NCI-H2196 (cell line): Measurements from ENCODE around the gene ANKAR.
"Not testable (repeated sequence)": the region's sequence is repeated elsewhere in the genome, so short reads cannot be mapped to it uniquely, and the experiment has no call there.

Source experiments
- DNase-seq: peaks from one replicate; lab custom pipeline; 2025; ENCODE audit not compliant: unreplicated experiment; lab: John Stamatoyannopoulos, UW

ANKAR gene

GRCh38 chr2:189709501-189710221 is 35.2 kb downstream of the ANKAR start:
- DNase-seq, result no peak

GRCh38 chr2:189717593-189717992 is 43.1 kb downstream of the ANKAR start:
- not testable (repeated sequence) for DNase-seq

GRCh38 chr2:189719571-189719970 is 45.1 kb downstream of the ANKAR start:
- DNase-seq, result no peak

- DNase-seq, result no peak
Measured at GRCh38 chr2:189723192-189723591, 48.7 kb downstream of the ANKAR start.
